Liver (tissue), 3 donors: ENCODE results near the gene WIF1.

Experiments
- JUND ChIP-seq, 2 donors: IDR thresholded peaks; 2 replicates each; pipeline ENCODE4 v1.6.1; 2016; ENCODE audit warnings: antibody characterized with exemption in 2 of 2
- MAX ChIP-seq: IDR thresholded peaks from 2 replicates; pipeline ENCODE4 v1.6.1; 2016; ENCODE audit warnings: antibody characterized with exemption
- RAD21 ChIP-seq, 2 donors: IDR thresholded peaks; 2 replicates each; pipeline ENCODE4 v1.6.1; 2016; ENCODE audit warnings: antibody characterized with exemption in 2 of 2, mild to moderate bottlenecking in 2 of 2
- TAF1 ChIP-seq: conservative IDR thresholded peaks from 2 replicates; pipeline ENCODE4 v1.6.1; 2016; ENCODE audit warnings: antibody characterized with exemption, mild to moderate bottlenecking
- TF ChIP-seq, protein P1 (sequence below): fragments of 150-350 bp; IDR thresholded peaks from 2 replicates; pipeline ENCODE4 v1.5.1; 2017; ENCODE audit warnings: improper control_type of control experiment, low read depth, low read length; ENCODE audit not compliant: missing input control
- TF ChIP-seq, protein P2 (sequence below): IDR thresholded peaks from 2 replicates; pipeline ENCODE4 v1.6.1; 2016; ENCODE audit warnings: antibody characterized with exemption, mild to moderate bottlenecking
- donor health status: healthy.
- donor health status: healthy.

DNA sequence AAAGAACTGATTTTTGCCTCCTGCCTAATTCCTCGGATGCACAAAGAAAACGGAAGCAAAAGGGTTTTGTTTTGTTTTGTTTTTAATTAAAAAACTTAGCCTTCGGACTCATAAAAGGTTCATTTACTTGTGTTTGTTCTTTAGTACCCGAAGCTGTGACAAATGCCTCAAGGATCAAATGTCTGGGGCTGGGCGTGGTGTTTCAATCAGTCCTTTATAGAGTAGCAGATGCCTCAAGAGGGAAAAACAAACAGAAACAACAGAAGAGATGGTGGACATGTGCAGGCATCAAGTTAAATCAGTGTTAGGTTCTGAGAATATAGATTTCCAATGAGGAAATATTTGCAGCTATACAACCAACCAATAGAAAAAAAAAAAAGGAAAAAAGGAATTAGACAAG lies 1.6 kb upstream of the WIF1 start:
- TF ChIP-seq, protein P1, sequence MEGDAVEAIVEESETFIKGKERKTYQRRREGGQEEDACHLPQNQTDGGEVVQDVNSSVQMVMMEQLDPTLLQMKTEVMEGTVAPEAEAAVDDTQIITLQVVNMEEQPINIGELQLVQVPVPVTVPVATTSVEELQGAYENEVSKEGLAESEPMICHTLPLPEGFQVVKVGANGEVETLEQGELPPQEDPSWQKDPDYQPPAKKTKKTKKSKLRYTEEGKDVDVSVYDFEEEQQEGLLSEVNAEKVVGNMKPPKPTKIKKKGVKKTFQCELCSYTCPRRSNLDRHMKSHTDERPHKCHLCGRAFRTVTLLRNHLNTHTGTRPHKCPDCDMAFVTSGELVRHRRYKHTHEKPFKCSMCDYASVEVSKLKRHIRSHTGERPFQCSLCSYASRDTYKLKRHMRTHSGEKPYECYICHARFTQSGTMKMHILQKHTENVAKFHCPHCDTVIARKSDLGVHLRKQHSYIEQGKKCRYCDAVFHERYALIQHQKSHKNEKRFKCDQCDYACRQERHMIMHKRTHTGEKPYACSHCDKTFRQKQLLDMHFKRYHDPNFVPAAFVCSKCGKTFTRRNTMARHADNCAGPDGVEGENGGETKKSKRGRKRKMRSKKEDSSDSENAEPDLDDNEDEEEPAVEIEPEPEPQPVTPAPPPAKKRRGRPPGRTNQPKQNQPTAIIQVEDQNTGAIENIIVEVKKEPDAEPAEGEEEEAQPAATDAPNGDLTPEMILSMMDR, result no peak
- TF ChIP-seq TAF1 (no peak), RAD21 (IDR thresholded peaks at IDR 0.05) (no peak), MAX (no peak), JUND (IDR thresholded peaks at IDR 0.05) (no peak)
- TF ChIP-seq, protein P2, sequence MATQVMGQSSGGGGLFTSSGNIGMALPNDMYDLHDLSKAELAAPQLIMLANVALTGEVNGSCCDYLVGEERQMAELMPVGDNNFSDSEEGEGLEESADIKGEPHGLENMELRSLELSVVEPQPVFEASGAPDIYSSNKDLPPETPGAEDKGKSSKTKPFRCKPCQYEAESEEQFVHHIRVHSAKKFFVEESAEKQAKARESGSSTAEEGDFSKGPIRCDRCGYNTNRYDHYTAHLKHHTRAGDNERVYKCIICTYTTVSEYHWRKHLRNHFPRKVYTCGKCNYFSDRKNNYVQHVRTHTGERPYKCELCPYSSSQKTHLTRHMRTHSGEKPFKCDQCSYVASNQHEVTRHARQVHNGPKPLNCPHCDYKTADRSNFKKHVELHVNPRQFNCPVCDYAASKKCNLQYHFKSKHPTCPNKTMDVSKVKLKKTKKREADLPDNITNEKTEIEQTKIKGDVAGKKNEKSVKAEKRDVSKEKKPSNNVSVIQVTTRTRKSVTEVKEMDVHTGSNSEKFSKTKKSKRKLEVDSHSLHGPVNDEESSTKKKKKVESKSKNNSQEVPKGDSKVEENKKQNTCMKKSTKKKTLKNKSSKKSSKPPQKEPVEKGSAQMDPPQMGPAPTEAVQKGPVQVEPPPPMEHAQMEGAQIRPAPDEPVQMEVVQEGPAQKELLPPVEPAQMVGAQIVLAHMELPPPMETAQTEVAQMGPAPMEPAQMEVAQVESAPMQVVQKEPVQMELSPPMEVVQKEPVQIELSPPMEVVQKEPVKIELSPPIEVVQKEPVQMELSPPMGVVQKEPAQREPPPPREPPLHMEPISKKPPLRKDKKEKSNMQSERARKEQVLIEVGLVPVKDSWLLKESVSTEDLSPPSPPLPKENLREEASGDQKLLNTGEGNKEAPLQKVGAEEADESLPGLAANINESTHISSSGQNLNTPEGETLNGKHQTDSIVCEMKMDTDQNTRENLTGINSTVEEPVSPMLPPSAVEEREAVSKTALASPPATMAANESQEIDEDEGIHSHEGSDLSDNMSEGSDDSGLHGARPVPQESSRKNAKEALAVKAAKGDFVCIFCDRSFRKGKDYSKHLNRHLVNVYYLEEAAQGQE, result no peak
